PC-9 (cell line): Measurements from ENCODE around the gene GALNT9.

ENCODE experiments used
- CTCF ChIP-seq: fragments of 200-600 bp; sonication (generic); conservative IDR thresholded peaks from 2 replicates; pipeline ENCODE4 v1.6.1; 2017; ENCODE audit warnings: mixed run types, antibody characterized with exemption, mild to moderate bottlenecking, moderate library complexity
- EZH2 ChIP-seq: fragments of 200-600 bp; sonication (generic); IDR thresholded peaks from 2 replicates; pipeline ENCODE4 v1.8.0; 2017; ENCODE audit warnings: antibody characterized with exemption, low read depth

- TF ChIP-seq CTCF: no peak
- TF ChIP-seq EZH2: no peak
Measured at GRCh38 chr12:132257955-132258490, 71.4 kb downstream of the GALNT9 start.
